Muscle layer of duodenum (tissue), 2 donors: Measurements from ENCODE around the gene BCL7A.

Experiments used
- H3K27ac ChIP-seq: one replicate; pipeline ENCODE4 v1.7.0; 2013; ENCODE audit warnings: mild to moderate bottlenecking, low read length
- H3K27me3 ChIP-seq: one replicate; pipeline ENCODE4 v1.7.0; 2013; ENCODE audit warnings: low read depth, mild to moderate bottlenecking, control low read depth, low read length
- H3K36me3 ChIP-seq, 2 donors: one replicate each; pipeline ENCODE4 v1.7.0; 2013; ENCODE audit warnings: low read length in 2 of 2, control low read depth in 1 of 2, mild to moderate bottlenecking in 1 of 2; ENCODE audit not compliant: insufficient read depth in 2 of 2, control insufficient read depth in 1 of 2
- H3K4me1 ChIP-seq, 2 donors: one replicate each; pipeline ENCODE4 v1.7.0; 2013; ENCODE audit warnings: low read length in 2 of 2, mild to moderate bottlenecking in 2 of 2, control low read depth in 1 of 2, moderate library complexity in 1 of 2; ENCODE audit not compliant: insufficient read depth in 2 of 2, control insufficient read depth in 1 of 2
- H3K4me3 ChIP-seq, 2 donors: one replicate each; pipeline ENCODE4 v1.7.0; 2013; ENCODE audit warnings: low read length in 2 of 2, low read depth in 1 of 2, mild to moderate bottlenecking in 1 of 2
- H3K9me3 ChIP-seq, 2 donors: one replicate each; pipeline ENCODE4 v1.7.0; 2013; ENCODE audit warnings: low read length in 2 of 2, control low read depth in 1 of 2, mild to moderate bottlenecking in 1 of 2; ENCODE audit not compliant: control insufficient read depth in 1 of 2
- donor health status: healthy.

Gene BCL7A

GRCh38 chr12:122107261-122107660 is 85.6 kb downstream of the BCL7A start:
- Histone ChIP-seq H3K4me3 (no peak overlapping the region), H3K27ac (peak overlapping the region; percentile 73), H3K4me1 (peaks cover 29 to 38% of the 10 kb centered on the region in 2 donors)

GRCh38 chr12:122111089-122111641 is 89.5 kb downstream of the BCL7A start:
- Histone ChIP-seq H3K4me3 (no peak overlapping the region), H3K36me3 (no peaks in the 10 kb centered on the region), H3K27ac (peak overlapping the region; percentile 18), H3K27me3 (no peaks in the 10 kb centered on the region), H3K4me1 (peaks cover 22 to 23% of the 10 kb centered on the region in 2 donors), H3K9me3 (no peaks in the 10 kb centered on the region)

More at GRCh38 chr12:122107261-122107660, 85.6 kb downstream of the BCL7A start:
- Histone ChIP-seq H3K9me3 (no peaks in the 10 kb centered on the region), H3K27me3 (no peaks in the 10 kb centered on the region), H3K36me3 (no peaks in the 10 kb centered on the region)
